GM21360 (cell line): ENCODE measurements around the gene HARBI1.

ENCODE experiments used
- ATAC-seq: cut with Tn5 transposase; IDR thresholded peaks from one replicate; pipeline ENCODE4 v1.9.1; 2021; ENCODE audit warnings: mild to moderate bottlenecking, moderate library complexity; ENCODE audit not compliant: unreplicated experiment

HARBI1 gene

DNA sequence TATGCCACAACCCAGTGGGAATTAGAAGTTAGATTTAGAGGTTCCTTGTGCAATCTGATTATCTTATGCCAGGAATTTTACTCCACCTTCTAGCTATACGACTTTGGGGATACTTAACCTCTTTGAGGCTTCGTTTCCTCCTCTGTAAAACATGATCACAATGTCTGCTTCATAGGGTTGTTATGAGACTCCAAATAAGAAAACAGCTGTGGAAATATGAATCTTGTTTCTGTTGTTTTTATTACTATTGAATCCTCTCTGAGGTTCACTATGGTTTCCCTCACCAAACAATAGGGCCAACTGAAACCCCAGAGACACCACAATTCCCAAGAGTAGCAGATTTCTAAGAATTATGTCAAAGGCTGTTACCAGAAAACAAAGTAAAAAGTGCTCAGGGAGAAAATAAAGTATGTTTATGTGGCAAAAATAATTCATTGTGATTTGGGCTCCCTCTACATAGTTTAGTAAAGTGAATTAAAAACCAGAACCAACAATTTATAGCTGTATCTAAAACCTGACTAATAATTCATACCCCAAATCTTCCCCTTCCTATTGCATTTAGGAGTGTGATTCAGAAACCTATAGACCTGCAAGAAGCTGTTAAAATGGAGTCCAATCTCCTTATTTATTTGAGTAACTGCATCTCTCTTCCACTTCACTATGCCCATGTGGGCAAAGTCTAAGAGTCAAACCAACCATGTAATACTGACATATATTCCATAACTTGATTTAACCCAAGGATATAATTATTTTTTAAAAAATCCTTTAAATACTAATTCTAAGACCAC lies 61.6 kb downstream of the HARBI1 start:
- ATAC-seq, result no peak

- ATAC-seq, result no peak
These were observed 62.5 kb downstream of the HARBI1 start for GRCh38 chr11:46554213-46555147.

GRCh38 chr11:46553814-46554212 lies 63.2 kb downstream of the HARBI1 start:
- no peak for ATAC-seq
